HEK293 (cell line): Measurements from ENCODE around the gene S100A16.
A peak's percentile ranks its signal among the peaks of the same experiment; 100 is the strongest.

Source experiments
- CTCF ChIA-PET: fragments of 350-600 bp; formaldehyde crosslinking; extraction: SDS; loops from one replicate; lab custom pipeline; 2021; ENCODE audit warnings: antibody characterized with exemption; lab: Yijun Ruan, JAX
- POLR2A ChIA-PET: fragments of 300-600 bp; formaldehyde crosslinking; extraction: SDS; loops from one replicate; lab custom pipeline; 2020; ENCODE audit warnings: antibody characterized with exemption, inconsistent platforms; lab: Yijun Ruan, JAX
- H3K27ac ChIP-seq: fragments of 200-500 bp; sonication (Bioruptor generic); 2 replicates; pipeline ENCODE4 v1.5.1; 2014; ENCODE audit warnings: low read depth, low read length, control low read depth, inconsistent platforms; ENCODE audit errors: extremely low read depth
- H3K36me3 ChIP-seq, 2 experiments: fragments of 200-500 bp in 1 of 2; sonication (Bioruptor generic) in 1 of 2; 1 replicate in 1 of 2; 2 replicates in 1 of 2; pipeline ENCODE4 v1.5.1; 2014 to 2017; ENCODE audit warnings: inconsistent platforms in 2 of 2, low read length in 2 of 2; ENCODE audit not compliant: control insufficient read depth in 2 of 2, insufficient read depth in 1 of 2
- H3K4me1 ChIP-seq: fragments of 200-500 bp; sonication (Bioruptor generic); 2 replicates; pipeline ENCODE4 v1.5.1; 2014; ENCODE audit warnings: mild to moderate bottlenecking, low read length, inconsistent platforms; ENCODE audit not compliant: control insufficient read depth, insufficient read depth
- H3K4me3 ChIP-seq: 2 replicates; pipeline ENCODE4 v1.5.1; 2011; ENCODE audit warnings: low read depth, mild to moderate bottlenecking, control low read depth, low read length, moderate library complexity
- H3K9me3 ChIP-seq: fragments of 200-500 bp; sonication (Bioruptor generic); 2 replicates; pipeline ENCODE4 v1.5.1; 2014; ENCODE audit warnings: low read depth, low read length, inconsistent platforms; ENCODE audit not compliant: control insufficient read depth, insufficient read depth
- REST ChIP-seq: fragments of 450-650 bp; formaldehyde crosslinking; IDR thresholded peaks from 2 replicates; pipeline ENCODE4 v1.5.1; 2016; ENCODE audit warnings: missing biosample characterization, missing genetic modification characterization
- SCRT2 ChIP-seq: fragments of 450-650 bp; formaldehyde crosslinking; IDR thresholded peaks from 2 replicates; pipeline ENCODE4 v1.5.1; 2016; ENCODE audit warnings: missing biosample characterization, missing genetic modification characterization
- ZBTB17 ChIP-seq: fragments of 450-650 bp; formaldehyde crosslinking; IDR thresholded peaks from 2 replicates; pipeline ENCODE4 v1.5.1; 2016; ENCODE audit warnings: missing biosample characterization, missing genetic modification characterization
- ZNF114 ChIP-seq: fragments of 450-650 bp; formaldehyde crosslinking; IDR thresholded peaks from 2 replicates; pipeline ENCODE4 v1.5.0; 2017; ENCODE audit warnings: missing biosample characterization, missing genetic modification characterization
- ZNF18 ChIP-seq: fragments of 450-650 bp; formaldehyde crosslinking; IDR thresholded peaks from 2 replicates; pipeline ENCODE4 v1.5.1; 2016; ENCODE audit warnings: missing biosample characterization, missing genetic modification characterization
- ZNF2 ChIP-seq: fragments of 450-650 bp; formaldehyde crosslinking; IDR thresholded peaks from 2 replicates; pipeline ENCODE4 v1.5.1; 2016; ENCODE audit warnings: missing biosample characterization, missing genetic modification characterization
- ZNF26 ChIP-seq: fragments of 450-650 bp; formaldehyde crosslinking; IDR thresholded peaks from 2 replicates; pipeline ENCODE4 v1.5.1; 2016; ENCODE audit warnings: missing biosample characterization, missing genetic modification characterization
- ZNF280D ChIP-seq: fragments of 450-650 bp; formaldehyde crosslinking; IDR thresholded peaks from 2 replicates; pipeline ENCODE4 v1.5.1; 2016; ENCODE audit warnings: missing biosample characterization, missing genetic modification characterization
- ZNF292 ChIP-seq: fragments of 450-650 bp; formaldehyde crosslinking; IDR thresholded peaks from 2 replicates; pipeline ENCODE4 v1.5.1; 2016; ENCODE audit warnings: low read depth, missing biosample characterization, missing genetic modification characterization, borderline replicate concordance
- ZNF37A ChIP-seq: fragments of 450-650 bp; IDR thresholded peaks from 2 replicates; pipeline ENCODE4 v1.5.1; 2018; ENCODE audit warnings: missing biosample characterization, missing genetic modification characterization
- ZNF48 ChIP-seq: fragments of 450-650 bp; formaldehyde crosslinking; IDR thresholded peaks from 2 replicates; pipeline ENCODE4 v1.5.1; 2016; ENCODE audit warnings: missing biosample characterization, missing genetic modification characterization
- ZNF561 ChIP-seq: fragments of 450-650 bp; IDR thresholded peaks from 2 replicates; pipeline ENCODE4 v1.5.1; 2018; ENCODE audit warnings: missing biosample characterization, missing genetic modification characterization, borderline replicate concordance
- ZNF580 ChIP-seq: fragments of 450-650 bp; formaldehyde crosslinking; IDR thresholded peaks from 2 replicates; pipeline ENCODE4 v1.5.1; 2016; ENCODE audit warnings: missing biosample characterization, missing genetic modification characterization
- ZNF600 ChIP-seq: fragments of 450-650 bp; formaldehyde crosslinking; IDR thresholded peaks from 2 replicates; pipeline ENCODE4 v1.5.1; 2016; ENCODE audit warnings: missing biosample characterization, missing genetic modification characterization
- ZNF645 ChIP-seq: fragments of 450-650 bp; formaldehyde crosslinking; IDR thresholded peaks from 2 replicates; pipeline ENCODE4; 2016; ENCODE audit warnings: missing biosample characterization, missing genetic modification characterization
- ZSCAN30 ChIP-seq: fragments of 450-650 bp; IDR thresholded peaks from 2 replicates; pipeline ENCODE4 v1.5.1; 2018; ENCODE audit warnings: missing biosample characterization, mild to moderate bottlenecking, missing genetic modification characterization, moderate library complexity

The S100A16 gene

GRCh38 chr1:153651771-153652170 lies 38.8 kb upstream of the S100A16 start:
- CTCF ChIA-PET = no interaction called here
- TF ChIP-seq ZNF18 (tag by site-specific recombination) (no peak), ZNF645 (tag by site-specific recombination) (no peak), SCRT2 (tag by site-specific recombination) (no peak), ZNF600 (tag by site-specific recombination) (0 out of 2 replicates have a peak, but pooled peaks have one; percentile 46), ZNF37A (tag by site-specific recombination) (no peak), ZNF2 (tag by site-specific recombination) (no peak), ZNF114 (tag by site-specific recombination) (no peak), ZBTB17 (tag by site-specific recombination) (peak; percentile 83)
- TF ChIP-seq, all 188 proteins: peak for 2

GRCh38 chr1:153649863-153650235 lies 36.9 kb upstream of the S100A16 start:
- Histone ChIP-seq H3K36me3 (peaks cover 7 to 26% of the 10 kb centered on the region in 2 experiments), H3K4me3 (no peak overlapping the region), H3K4me1 (no peaks in the 10 kb centered on the region), H3K9me3 (no peaks in the 10 kb centered on the region), H3K27ac (no peak overlapping the region)
- ChIA-PET POLR2A (interaction anchor here (1.5 to 2.7 kb wide), 3 partner anchors 9 to 16 kb away, joined by 5 to 16 read pairs (median 7); partner anchors contain the start of genes CHTOP and SNAPIN), CTCF (no interaction called here)
- TF ChIP-seq ZNF280D (tag by site-specific recombination) (no peak), SCRT2 (tag by site-specific recombination) (peak; percentile 34; the same call in 1 of the 2 replicates)

More at GRCh38 chr1:153651771-153652170, 38.8 kb upstream of the S100A16 start:
- POLR2A ChIA-PET = interaction anchor here (0.6 to 2.2 kb wide), 5 partner anchors 8 to 114 kb away, joined by 3 to 9 read pairs (median 4); partner anchors contain the start of genes S100A1 and S100A13
- Histone ChIP-seq H3K9me3 (no peaks in the 10 kb centered on the region), H3K36me3 (peaks cover 0 to 7% of the 10 kb centered on the region in 2 experiments; a peak in 1 of 3 replicates), H3K4me1 (no peaks in the 10 kb centered on the region), H3K4me3 (no peak overlapping the region), H3K27ac (no peak overlapping the region)

GRCh38 chr1:153649137-153649862 lies 36.4 kb upstream of the S100A16 start:
- POLR2A ChIA-PET = interaction anchor here (1.5 to 2.7 kb wide), 4 partner anchors 10 to 15 kb away, joined by 5 to 16 read pairs (median 6); partner anchors contain the start of genes CHTOP and SNAPIN
- H3K4me3 ChIP-seq = no peak overlapping the region
- no peaks in the 10 kb centered on the region for H3K9me3 ChIP-seq
- H3K36me3 ChIP-seq = peaks cover 12 to 32% of the 10 kb centered on the region in 2 experiments
- CTCF ChIA-PET = interaction anchor here (0.6 to 2.8 kb wide), 3 partner anchors 22 to 139 kb away, joined by 3 to 8 read pairs (median 3); partner anchors contain the start of gene S100A13
- H3K4me1 ChIP-seq = no peaks in the 10 kb centered on the region
- H3K27ac ChIP-seq = no peak overlapping the region
- TF ChIP-seq REST (tag by site-specific recombination) (no peak), ZNF292 (tag by site-specific recombination) (no peak), ZNF580 (tag by site-specific recombination) (no peak), ZNF26 (tag by site-specific recombination) (no peak), ZSCAN30 (tag by site-specific recombination) (no peak), ZNF48 (tag by site-specific recombination) (no peak), ZNF561 (tag by site-specific recombination) (no peak)
